D721Med (cell line): ENCODE results near the gene TSPAN13.

ENCODE experiments used
- DNase-seq: peaks from one replicate; pipeline ENCODE4 v3.0.0; 2011; ENCODE audit warnings: low spot score; ENCODE audit not compliant: insufficient read length
- FAIRE-seq: peaks from 2 replicates; lab custom pipeline; 2011; peaks lifted over from hg19 to GRCh38; lab: Jason Lieb, UNC
- CTCF ChIP-seq: IDR thresholded peaks from 2 replicates; pipeline ENCODE4 v1.5.1; 2012; ENCODE audit warnings: mild to moderate bottlenecking, control low read depth; ENCODE audit not compliant: insufficient read depth; ENCODE audit errors: missing control alignments

The TSPAN13 gene

GRCh38 chr7:16729541-16729940, 24.0 kb upstream of the TSPAN13 start:
- no peak for TF ChIP-seq CTCF
- FAIRE-seq: no peak
- DNase-seq: no peak

GRCh38 chr7:16730937-16731336, 22.6 kb upstream of the TSPAN13 start:
- no peak for FAIRE-seq
- no peak for TF ChIP-seq CTCF
- DNase-seq: no peak

GRCh38 chr7:16732828-16733227, 20.7 kb upstream of the TSPAN13 start:
- no peak for DNase-seq
- TF ChIP-seq CTCF: no peak
- no peak for FAIRE-seq

- FAIRE-seq (no peak), DNase-seq (no peak)
- TF ChIP-seq CTCF: no peak
Observed at GRCh38 chr7:16734148-16734726, 19.3 kb upstream of the TSPAN13 start.

DNA sequence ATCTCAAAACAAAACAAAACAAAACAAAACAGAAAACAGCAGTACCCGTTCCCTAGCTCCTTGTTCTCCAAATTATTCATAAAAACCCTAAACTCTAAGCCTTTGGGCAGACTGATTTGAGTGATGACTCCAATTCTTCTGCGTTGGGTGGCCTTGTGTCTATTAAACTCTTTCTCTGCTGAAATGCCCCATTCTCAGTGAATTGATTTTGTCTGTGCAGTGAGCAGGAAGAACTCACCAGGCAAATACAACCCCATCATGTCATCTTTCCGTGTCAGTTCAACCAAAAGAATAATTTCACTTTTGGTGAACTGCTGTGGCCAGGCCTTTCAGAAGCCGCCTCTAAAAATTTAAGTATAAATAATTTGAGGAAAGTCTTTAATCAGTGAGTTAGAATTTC, 18.5 kb upstream of the TSPAN13 start:
- FAIRE-seq: no peak
- TF ChIP-seq CTCF: no peak
- no peak for DNase-seq

GRCh38 chr7:16738011-16738688, 15.4 kb upstream of the TSPAN13 start:
- no peak for TF ChIP-seq CTCF
- DNase-seq (no peak), FAIRE-seq (no peak)

DNA sequence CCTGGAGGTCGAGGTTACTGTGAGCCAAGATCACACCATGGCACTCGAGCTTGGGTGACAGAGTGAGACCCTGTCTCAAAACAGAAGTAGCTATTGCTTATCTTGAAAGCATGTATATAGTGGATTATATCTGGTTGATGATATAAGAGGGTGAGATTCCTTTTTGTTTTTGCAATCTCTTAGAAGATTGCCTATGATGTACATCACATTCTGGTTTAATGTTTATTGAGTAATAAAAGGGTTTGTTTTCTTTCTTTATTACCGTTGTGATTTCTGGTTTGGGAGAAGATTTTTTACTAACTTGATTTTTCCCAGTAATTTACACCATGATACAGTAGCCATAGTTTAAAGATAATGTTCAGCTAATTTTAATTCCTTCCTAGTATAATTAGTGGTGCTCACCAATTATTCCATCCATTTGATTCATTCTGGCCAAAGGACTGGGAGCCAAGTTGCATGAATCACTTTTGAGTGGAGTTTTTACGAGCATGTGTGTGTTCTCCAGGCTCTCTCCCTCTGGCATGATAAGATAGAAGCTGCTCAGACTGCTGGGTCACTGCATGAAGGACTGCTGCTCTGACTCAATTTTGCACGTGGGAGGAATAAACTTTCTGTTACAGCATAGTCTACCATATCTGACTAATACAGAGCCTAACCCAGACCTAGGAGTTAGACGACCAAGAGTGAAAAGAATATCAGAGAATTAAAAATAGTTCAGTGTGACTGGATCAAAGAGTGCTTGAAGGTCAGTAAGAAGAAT, 13.5 kb upstream of the TSPAN13 start:
- no peak for FAIRE-seq
- TF ChIP-seq CTCF: no peak
- no peak for DNase-seq
